ENCODE results near the gene FCHSD2. TPM values are rescaled to one million over a fixed set of nuclear protein-coding genes. Genes with fewer than 3 reads are reported as not detected.

The FCHSD2 gene
- total and polyA plus RNA-seq, 9 donors: 18.6 to 68.5 (median 53.8) TPM

DNA sequence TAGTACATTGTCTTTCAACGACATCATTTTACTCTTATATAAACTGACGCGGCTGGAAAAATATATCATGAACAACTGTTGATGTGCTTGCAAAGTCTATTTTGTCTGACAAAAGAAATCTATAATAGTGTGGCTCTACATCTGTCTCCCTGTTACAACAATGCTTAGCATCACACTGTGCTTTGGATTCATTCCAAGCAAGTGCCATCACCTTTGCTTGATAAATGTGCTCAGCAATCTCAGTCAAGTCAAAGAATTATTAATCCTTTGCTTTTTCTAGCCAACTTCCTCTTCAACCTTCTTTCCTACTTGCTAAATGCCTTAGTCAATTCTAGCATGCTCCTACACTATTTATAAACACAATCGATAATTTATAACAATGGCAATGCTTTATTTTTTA is 140.5 kb downstream of the FCHSD2 start:
- no peaks in the 10 kb centered on the region for H3K4me1 ChIP-seq (ENCODE audit: insufficient read depth)
- no peaks in the 10 kb centered on the region for H3K9me3 ChIP-seq
- no peak overlapping the region for H3K27ac ChIP-seq
- intact Hi-C loops (cut with DNase I): no loop called here
- no peaks in the 10 kb centered on the region for H3K27me3 ChIP-seq
- TF ChIP-seq POLR2A (IDR thresholded peaks at IDR 0.05) (no peak), EP300 (IDR thresholded peaks at IDR 0.05) (no peak), CTCF (IDR thresholded peaks at IDR 0.05) (no peak)
- no peak for DNase-seq
- H3K36me3 ChIP-seq: no peaks in the 10 kb centered on the region
- no peak overlapping the region for H3K4me3 ChIP-seq
- 78 to 89% (median 89%) methylated on average over 4 of the region's 4 CpGs for WGBS, 3 donors

DNA sequence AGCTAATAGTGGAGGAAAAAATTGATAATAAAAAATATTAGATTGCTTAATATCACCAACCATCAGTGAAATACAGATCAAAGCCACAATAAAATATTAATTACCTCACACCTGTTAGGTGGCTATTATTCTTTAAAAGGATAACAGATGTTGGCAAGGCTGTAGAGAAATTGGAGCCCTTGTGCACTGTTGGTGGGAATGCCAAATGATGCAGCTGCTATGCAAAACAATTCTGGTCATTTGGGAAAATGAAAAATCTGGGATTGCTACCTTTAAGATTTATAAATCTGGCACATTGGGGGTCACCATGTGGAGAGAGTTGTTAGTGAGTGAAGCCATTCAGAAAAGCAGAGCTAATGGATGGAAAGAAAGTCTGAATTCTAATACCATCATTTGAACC is 143.4 kb downstream of the FCHSD2 start:
- no peak overlapping the region for H3K27ac ChIP-seq

GRCh38 chr11:72996959-72997358 is 145.2 kb downstream of the FCHSD2 start:
- no peaks in the 10 kb centered on the region for H3K27me3 ChIP-seq
- no peak for DNase-seq
- no peaks in the 10 kb centered on the region for H3K4me1 ChIP-seq (ENCODE audit: insufficient read depth)
- intact Hi-C loops (cut with DNase I): no loop called here
- H3K27ac ChIP-seq: no peak overlapping the region
- no peak overlapping the region for H3K4me3 ChIP-seq
- no peaks in the 10 kb centered on the region for H3K36me3 ChIP-seq
- 68 to 75% (median 71%) methylated on average over 3 of the region's 3 CpGs for WGBS, 3 donors
- H3K9me3 ChIP-seq: no peaks in the 10 kb centered on the region
- TF ChIP-seq POLR2A (IDR thresholded peaks at IDR 0.05) (no peak), CTCF (IDR thresholded peaks at IDR 0.05) (no peak), EP300 (IDR thresholded peaks at IDR 0.05) (no peak)

More for the DNA sequence above, 143.4 kb downstream of the FCHSD2 start:
- no peaks in the 10 kb centered on the region for H3K4me1 ChIP-seq (ENCODE audit: insufficient read depth)
- H3K4me3 ChIP-seq: no peak overlapping the region
- H3K27me3 ChIP-seq: no peaks in the 10 kb centered on the region
- H3K9me3 ChIP-seq: no peaks in the 10 kb centered on the region
- TF ChIP-seq EP300 (IDR thresholded peaks at IDR 0.05) (no peak), CTCF (IDR thresholded peaks at IDR 0.05) (no peak), POLR2A (IDR thresholded peaks at IDR 0.05) (no peak)
- no peaks in the 10 kb centered on the region for H3K36me3 ChIP-seq
- DNase-seq: no peak
- intact Hi-C loops (cut with DNase I): no loop called here

DNA sequence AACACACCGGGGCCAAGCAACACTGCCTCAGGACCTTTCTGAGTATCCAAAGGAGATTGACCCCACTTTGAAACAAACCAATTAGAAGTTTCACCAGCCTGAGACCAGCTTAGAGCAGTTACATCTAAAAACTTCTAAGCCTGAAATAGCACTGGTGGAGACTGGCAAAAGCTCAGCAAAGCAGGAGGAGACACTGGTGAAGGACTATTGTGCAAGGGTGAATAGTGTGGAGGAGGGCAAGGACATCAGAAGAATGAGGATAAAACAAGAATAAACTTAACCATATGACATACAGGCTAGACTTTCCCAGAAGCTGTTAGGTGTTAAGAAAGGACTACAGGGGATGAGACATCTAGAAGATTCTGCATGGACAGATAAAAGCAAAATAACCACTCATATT is 152.4 kb downstream of the FCHSD2 start:
- H3K36me3 ChIP-seq: no peaks in the 10 kb centered on the region
- H3K9me3 ChIP-seq: no peaks in the 10 kb centered on the region
- no peaks in the 10 kb centered on the region for H3K27me3 ChIP-seq
- TF ChIP-seq CTCF (IDR thresholded peaks at IDR 0.05) (no peak), EP300 (IDR thresholded peaks at IDR 0.05) (no peak), POLR2A (IDR thresholded peaks at IDR 0.05) (no peak)
- DNase-seq: peak in 1 of 5 donors; percentile 15
- H3K4me3 ChIP-seq: no peak overlapping the region
- 0 to 58% (median 0%) methylated on average over 1 of the region's 1 CpG for WGBS, 3 donors
- H3K27ac ChIP-seq: no peak overlapping the region
- H3K4me1 ChIP-seq (ENCODE audit: insufficient read depth): peaks cover 4% of the 10 kb centered on the region
- intact Hi-C loops (cut with DNase I): no loop called here

DNA sequence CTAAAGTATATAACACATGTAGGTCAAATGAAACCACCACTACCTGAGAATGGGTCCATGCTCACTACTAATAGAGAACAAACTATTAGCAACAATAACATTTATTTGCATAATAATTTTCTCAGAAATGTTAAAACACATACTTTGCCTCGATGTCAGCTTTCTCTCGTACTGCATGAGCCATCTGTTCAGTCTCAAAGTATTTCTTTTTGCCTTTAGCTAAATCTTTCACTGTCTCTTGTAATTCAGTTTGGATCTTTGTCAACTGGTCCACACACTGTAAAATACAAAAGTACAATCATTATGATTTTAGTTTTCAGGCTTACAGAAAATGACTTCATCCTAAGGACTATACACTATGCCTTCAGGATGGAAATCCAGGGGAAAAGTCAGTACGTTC is 153.3 kb downstream of the FCHSD2 start:
- intact Hi-C loops (cut with DNase I): no loop called here
- no peak overlapping the region for H3K4me3 ChIP-seq
- no peaks in the 10 kb centered on the region for H3K9me3 ChIP-seq
- no peaks in the 10 kb centered on the region for H3K36me3 ChIP-seq
- DNase-seq: no peak
- WGBS, 3 donors: 39 to 56% (median 48%) methylated on average over 3 of the region's 3 CpGs
- no peaks in the 10 kb centered on the region for H3K27me3 ChIP-seq
- peaks cover 4% of the 10 kb centered on the region for H3K4me1 ChIP-seq (ENCODE audit: insufficient read depth)
- no peak for TF ChIP-seq EP300 (IDR thresholded peaks at IDR 0.05)
- TF ChIP-seq POLR2A (IDR thresholded peaks at IDR 0.05): no peak
- no peak for TF ChIP-seq CTCF (IDR thresholded peaks at IDR 0.05)
- no peak overlapping the region for H3K27ac ChIP-seq
